Neural progenitor cell (in vitro differentiated cells): Measurements from ENCODE around the gene RPSA.

ENCODE experiments used
- CTCF ChIP-seq: fragments of 200-600 bp; sonication (generic); IDR thresholded peaks from 2 replicates; pipeline ENCODE4 v1.5.1; 2017; ENCODE audit warnings: antibody characterized with exemption, mild to moderate bottlenecking
- EZH2 ChIP-seq: fragments of 200-600 bp; sonication (generic); IDR thresholded peaks from 2 replicates; pipeline ENCODE4 v1.6.1; 2017; ENCODE audit warnings: antibody characterized with exemption, mild to moderate bottlenecking, moderate library complexity

DNA sequence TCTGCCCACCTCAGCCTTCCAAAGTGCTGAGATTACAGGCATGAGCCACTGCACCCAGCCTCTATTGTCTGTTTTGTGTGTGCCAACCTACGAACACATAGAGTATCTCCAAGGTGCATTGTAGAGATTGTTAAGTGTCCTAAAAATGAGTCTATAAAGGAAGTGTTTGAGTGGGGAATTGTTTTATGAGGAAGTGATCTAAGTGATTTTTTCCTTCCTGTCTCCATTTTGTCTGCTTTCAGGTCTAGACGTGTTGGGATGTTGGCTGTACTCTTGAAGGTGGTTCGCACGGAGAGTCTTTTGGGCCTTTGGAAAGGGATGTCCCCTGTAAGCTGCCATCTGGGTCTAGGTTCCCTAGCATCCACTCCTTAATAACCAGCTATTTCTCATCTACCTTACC is 16.3 kb upstream of the RPSA start:
- TF ChIP-seq CTCF (no peak), EZH2 (no peak)
